ENCODE results near the gene ZNF777. TPM values are rescaled to one million over a fixed set of nuclear protein-coding genes. Genes with fewer than 3 reads are reported as not detected.

The ZNF777 gene
- total and polyA plus RNA-seq, 9 of the 15 experiments (the other 6 are each of a cell fraction or from before 2014, with no cell fraction given): 0.11 to 32.6 (median 9.0) TPM

- FAIRE-seq (peak; percentile 56), DNase-seq (ENCODE audit: extremely low read depth in 1 of 4, low spot score in 3 of 4) (peak in 1 of 4 experiments; percentile 27), ATAC-seq (no peak)
- Histone ChIP-seq H3K9me1 (ENCODE audit: control insufficient read depth, insufficient read depth, low read length) (no peaks in the 10 kb centered on the region), H3K4me1 (replicated peaks in 1 of 2; ENCODE audit: control insufficient read depth in 2 of 2, insufficient read depth in 2 of 2, low read length in 2 of 2) (peaks cover 17 to 20% of the 10 kb centered on the region in 2 experiments), H3K4me2 (ENCODE audit: insufficient read depth, low read length) (peak overlapping the region; percentile 70; the same call in 1 of the 2 replicates), H3K4me3 (peak overlapping the region; percentile 64; the same call in 1 of the 2 replicates), H3K27me3 (ENCODE audit: control insufficient read depth in 2 of 2, insufficient read depth in 2 of 2, low read length in 2 of 2) (no peaks in the 10 kb centered on the region), H4K20me1 (replicated peaks; ENCODE audit: control insufficient read depth, insufficient read depth, low read length) (no peaks in the 10 kb centered on the region), H3K9ac (ENCODE audit: insufficient read depth in 1 of 2, low read depth in 2 of 2, low read length in 2 of 2) (peak overlapping the region in 1 of 2 experiments; percentile 46; a peak in 1 of 4 replicates), H3K79me2 (ENCODE audit: control insufficient read depth, insufficient read depth, low read length) (peaks cover 28% of the 10 kb centered on the region), H3K27ac (ENCODE audit: extremely low read depth, low read depth, low read length) (no peak overlapping the region), H2AFZ (ENCODE audit: low read depth, low read length) (no peak overlapping the region), H3K9me3 (replicated peaks; ENCODE audit: control insufficient read depth, insufficient read depth, low read depth, low read length) (no peaks in the 10 kb centered on the region), H3K36me3 (ENCODE audit: control insufficient read depth, insufficient read depth, low read length) (peaks cover 47% of the 10 kb centered on the region)
- ChIA-PET CTCF (ENCODE audit: low intra/inter-chr PET ratio) (no interaction called here), POLR2A (interaction anchor here (0.6 to 3.6 kb wide), 4 partner anchors 14 to 1341 kb away, joined by 3 to 28 read pairs (median 4); no protein-coding TSS in a partner anchor)
- in situ Hi-C loops (cut with MboI) (no loop called here), intact Hi-C loops (cut with micrococcal nuclease) (no loop called here)
- no TSS peak for BruUV-seq (replicated peaks)
- WGBS (ENCODE audit: insufficient coverage, low coverage, missing lambda C conversion rate): 62% methylated on average over 3 of the region's 3 CpGs
- TF ChIP-seq ZNF407 (IDR thresholded peaks at IDR 0.05; ENCODE audit: low read depth): peak; percentile 27; the same call in 1 of the 2 replicates
- TF ChIP-seq ZNF280A (IDR thresholded peaks at IDR 0.05; ENCODE audit: low read depth, partially characterized antibody): no peak
- TF ChIP-seq, protein P1, sequence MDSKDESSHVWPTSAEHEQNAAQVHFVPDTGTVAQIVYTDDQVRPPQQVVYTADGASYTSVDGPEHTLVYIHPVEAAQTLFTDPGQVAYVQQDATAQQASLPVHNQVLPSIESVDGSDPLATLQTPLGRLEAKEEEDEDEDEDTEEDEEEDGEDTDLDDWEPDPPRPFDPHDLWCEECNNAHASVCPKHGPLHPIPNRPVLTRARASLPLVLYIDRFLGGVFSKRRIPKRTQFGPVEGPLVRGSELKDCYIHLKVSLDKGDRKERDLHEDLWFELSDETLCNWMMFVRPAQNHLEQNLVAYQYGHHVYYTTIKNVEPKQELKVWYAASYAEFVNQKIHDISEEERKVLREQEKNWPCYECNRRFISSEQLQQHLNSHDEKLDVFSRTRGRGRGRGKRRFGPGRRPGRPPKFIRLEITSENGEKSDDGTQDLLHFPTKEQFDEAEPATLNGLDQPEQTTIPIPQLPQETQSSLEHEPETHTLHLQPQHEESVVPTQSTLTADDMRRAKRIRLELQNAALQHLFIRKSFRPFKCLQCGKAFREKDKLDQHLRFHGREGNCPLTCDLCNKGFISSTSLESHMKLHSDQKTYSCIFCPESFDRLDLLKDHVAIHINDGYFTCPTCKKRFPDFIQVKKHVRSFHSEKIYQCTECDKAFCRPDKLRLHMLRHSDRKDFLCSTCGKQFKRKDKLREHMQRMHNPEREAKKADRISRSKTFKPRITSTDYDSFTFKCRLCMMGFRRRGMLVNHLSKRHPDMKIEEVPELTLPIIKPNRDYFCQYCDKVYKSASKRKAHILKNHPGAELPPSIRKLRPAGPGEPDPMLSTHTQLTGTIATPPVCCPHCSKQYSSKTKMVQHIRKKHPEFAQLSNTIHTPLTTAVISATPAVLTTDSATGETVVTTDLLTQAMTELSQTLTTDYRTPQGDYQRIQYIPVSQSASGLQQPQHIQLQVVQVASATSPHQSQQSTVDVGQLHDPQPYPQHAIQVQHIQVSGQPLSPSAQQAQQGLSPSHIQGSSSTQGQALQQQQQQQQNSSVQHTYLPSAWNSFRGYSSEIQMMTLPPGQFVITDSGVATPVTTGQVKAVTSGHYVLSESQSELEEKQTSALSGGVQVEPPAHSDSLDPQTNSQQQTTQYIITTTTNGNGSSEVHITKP (IDR thresholded peaks at IDR 0.05; ENCODE audit: partially characterized antibody): no peak
- 0 out of 2 replicates have a peak, but pooled peaks have one; percentile 20 for TF ChIP-seq KAT8 (IDR thresholded peaks at IDR 0.05; ENCODE audit: low read depth)
- 0 out of 2 replicates have a peak, but pooled peaks have one; percentile 2 for TF ChIP-seq GABPB1 (CRISPR knock-in tag; IDR thresholded peaks at IDR 0.05)
These were observed 2.6 kb downstream of the ZNF777 start for GRCh38 chr7:149458235-149458634.

Measured in K562 (cell line).